Endothelial cell of umbilical vein (primary cell): Measurements from ENCODE around the gene MED15. TPM values are rescaled to one million over a fixed set of nuclear protein-coding genes. Genes with fewer than 3 reads are reported as not detected.

Experiments used
- BruUV-seq: library from RNA; stranded (reverse); fragments of 400-500 nt; replicated peaks from 2 replicates; lab custom pipeline; 2021; lab: Mats Ljungman, UMichigan
- CTCF ChIA-PET: fragments of 300-600, 350-600 bp; sonication (Branson Sonifier 250); formaldehyde crosslinking; loops from one replicate; lab custom pipeline; 2021; ENCODE audit warnings: antibody characterized with exemption, inconsistent platforms; lab: Charles Lee
- POLR2A ChIA-PET: fragments of 300-600, 350-600 bp; sonication (Branson Sonifier 250); formaldehyde crosslinking; loops from one replicate; lab custom pipeline; 2021; ENCODE audit warnings: antibody characterized with exemption, inconsistent platforms; lab: Charles Lee
- DNase-seq: peaks from one replicate; pipeline ENCODE4 v3.0.0-alpha.2; 2011; ENCODE audit warnings: low read depth, low spot score
- FAIRE-seq: peaks from 2 replicates; lab custom pipeline; 2011; peaks lifted over from hg19 to GRCh38; lab: Jason Lieb, UNC
- H2AFZ ChIP-seq: 2 replicates; pipeline ENCODE4 v1.6.0; 2012; ENCODE audit warnings: low read depth, low read length, control low read depth, inconsistent platforms
- H3K27ac ChIP-seq: 2 replicates; pipeline ENCODE4 v1.5.1; 2011; ENCODE audit warnings: low read depth, mild to moderate bottlenecking, control low read depth, low read length, moderate library complexity; ENCODE audit not compliant: insufficient read depth
- H3K27me3 ChIP-seq, 2 experiments: 2 replicates each; pipeline versions ENCODE4 v1.6.0 to v1.6.1; 2011; ENCODE audit warnings: low read length in 2 of 2, mixed read lengths in 1 of 2; ENCODE audit not compliant: control insufficient read depth in 2 of 2, insufficient read depth in 2 of 2
- H3K36me3 ChIP-seq, 2 experiments: 2 replicates in 1 of 2; 3 replicates in 1 of 2; pipeline ENCODE4 v1.5.1; 2011; ENCODE audit warnings: low read length in 2 of 2, mild to moderate bottlenecking in 1 of 2, moderate library complexity in 1 of 2; ENCODE audit not compliant: control insufficient read depth in 2 of 2, insufficient read depth in 2 of 2; ENCODE audit errors: extremely low read depth in 1 of 2
- H3K4me1 ChIP-seq: 3 replicates; pipeline ENCODE4 v1.5.1; 2011; ENCODE audit warnings: mild to moderate bottlenecking, low read length; ENCODE audit not compliant: control insufficient read depth, insufficient read depth; ENCODE audit errors: extremely low read depth
- H3K4me2 ChIP-seq: 2 replicates; pipeline ENCODE4 v1.6.1; 2011; ENCODE audit warnings: low read length, control low read depth, mixed read lengths; ENCODE audit not compliant: insufficient read depth
- H3K4me3 ChIP-seq, 3 experiments: fragments of 200-600 bp in 1 of 3; sonication (generic), shearing (Covaris generic) in 1 of 3; replicated peaks in 1 of 3; 2 replicates each; pipeline ENCODE4 v1.5.1; 2011 to 2016; ENCODE audit warnings: control low read depth in 3 of 3, low read length in 3 of 3, mild to moderate bottlenecking in 2 of 3, inconsistent platforms in 1 of 3, low read depth in 1 of 3, moderate library complexity in 1 of 3; ENCODE audit not compliant: insufficient read depth in 1 of 3
- H3K79me2 ChIP-seq: 2 replicates; pipeline ENCODE4 v1.6.0; 2012; ENCODE audit warnings: low read length, inconsistent platforms; ENCODE audit not compliant: control insufficient read depth, insufficient read depth
- H3K9ac ChIP-seq: replicated peaks from 2 replicates; pipeline ENCODE3; 2011; ENCODE audit warnings: low read length, control low read depth; ENCODE audit not compliant: insufficient read depth; ENCODE audit errors: extremely low read depth
- H3K9me1 ChIP-seq: replicated peaks from 3 replicates; pipeline ENCODE4 v1.6.0; 2011; ENCODE audit warnings: mild to moderate bottlenecking, low read length; ENCODE audit not compliant: control insufficient read depth, insufficient read depth; ENCODE audit errors: extremely low read depth
- H3K9me3 ChIP-seq: replicated peaks from 2 replicates; pipeline ENCODE4 v1.5.1; 2012; ENCODE audit warnings: low read length, inconsistent platforms; ENCODE audit not compliant: control insufficient read depth, insufficient read depth
- H4K20me1 ChIP-seq: replicated peaks from 2 replicates; pipeline ENCODE3; 2011; ENCODE audit warnings: mild to moderate bottlenecking, low read length; ENCODE audit not compliant: control insufficient read depth, insufficient read depth; ENCODE audit errors: extremely low read depth
- EZH2 ChIP-seq: IDR thresholded peaks from 2 replicates; pipeline ENCODE4 v1.6.1; 2012; ENCODE audit warnings: borderline replicate concordance, low read depth, mild to moderate bottlenecking, moderate library complexity, low read length, inconsistent platforms; ENCODE audit not compliant: severe bottlenecking
- FOS ChIP-seq: IDR thresholded peaks from 2 replicates; pipeline ENCODE4 v1.6.1; 2011; ENCODE audit warnings: mild to moderate bottlenecking, low read length, moderate library complexity, borderline replicate concordance; ENCODE audit not compliant: insufficient read depth
- GATA2 ChIP-seq: IDR thresholded peaks from 2 replicates; pipeline ENCODE4 v1.7.0; 2011; ENCODE audit warnings: low read depth, mild to moderate bottlenecking, moderate library complexity, mixed read lengths, low read length; ENCODE audit not compliant: insufficient read length, insufficient read depth
- JUN ChIP-seq: IDR thresholded peaks from 2 replicates; pipeline ENCODE4 v1.6.1; 2011; ENCODE audit warnings: borderline replicate concordance, low read depth; ENCODE audit not compliant: insufficient read length, insufficient read depth
- MAX ChIP-seq: IDR thresholded peaks from 2 replicates; pipeline ENCODE4 v1.6.1; 2011; ENCODE audit not compliant: insufficient read depth, insufficient read length
- MYC ChIP-seq: IDR thresholded peaks from one replicate; pipeline ENCODE4 v1.6.1; 2011; ENCODE audit warnings: mild to moderate bottlenecking, low read depth, low read length
- POLR2A ChIP-seq: IDR thresholded peaks from 2 replicates; pipeline ENCODE4 v1.6.1; 2012; ENCODE audit warnings: low read depth, mild to moderate bottlenecking, control low read depth, low read length
- POLR2AphosphoS5 ChIP-seq: IDR thresholded peaks from 2 replicates; pipeline ENCODE4 v1.6.1; 2012; ENCODE audit warnings: low read depth, mild to moderate bottlenecking, control low read depth, low read length, moderate library complexity; ENCODE audit not compliant: insufficient read depth
- dilution Hi-C: fragments of 300-500 bp; cut with MboI; formaldehyde crosslinking; loops from one replicate; pipeline ENCODE4 v1.15.0; 2019; ENCODE audit warnings: low sequenced_read_pairs; ENCODE audit not compliant: extremely low pct_ligation_motif_present
- intact Hi-C: fragments of 100-400 bp; cut with micrococcal nuclease; formaldehyde crosslinking; loops from one replicate; pipeline ENCODE4 v1.10.0; 2022
- polyA plus RNA-seq, 4 experiments: library from polyadenylated mRNA; depleted of rRNA in 3 of 4; stranded (reverse) in 3 of 4; unstranded in 1 of 4; fragments of >200 nt; gene quantifications; 2 replicates each; pipeline versions ENCODE4 v1.2.1 to v1.2.3, GENCODE V29; 2011 to 2012; ENCODE audit warnings: missing spikeins in 1 of 4
- total RNA-seq: library from RNA; stranded (reverse); gene quantifications from 2 replicates; pipeline ENCODE4 v1.2.3, GENCODE V29; 2021
- TF ChIP-seq, protein P1 (sequence below), 2 donors: IDR thresholded peaks; 1 replicate in 1 of 2; 2 replicates in 1 of 2; pipeline ENCODE4 v1.5.1; 2011; ENCODE audit warnings: low read length in 2 of 2, mild to moderate bottlenecking in 2 of 2, moderate library complexity in 2 of 2, control low read depth in 1 of 2, inconsistent platforms in 1 of 2, low read depth in 1 of 2; ENCODE audit not compliant: insufficient read depth in 1 of 2; ENCODE audit errors: extremely low read depth in 1 of 2

MED15 gene
- total and polyA plus RNA-seq, 2 donors (not counting 3 experiments of a cell fraction or from before 2014, with no cell fraction given), result 68.1 to 138 TPM

GRCh38 chr22:20531154-20531403, 23.7 kb downstream of the MED15 start:
- Histone ChIP-seq H3K79me2 (peaks cover 92% of the 10 kb centered on the region), H3K4me3 (no peak overlapping the region), H3K36me3 (peaks cover 4 to 6% of the 10 kb centered on the region in 2 experiments), H3K4me1 (peaks cover 45% of the 10 kb centered on the region), H3K9ac (peak overlapping the region; percentile 1), H3K9me1 (no peaks in the 10 kb centered on the region), H3K27ac (peak overlapping the region; percentile 75), H3K27me3 (no peaks in the 10 kb centered on the region), H3K9me3 (no peaks in the 10 kb centered on the region), H4K20me1 (no peaks in the 10 kb centered on the region), H3K4me2 (peak overlapping the region; percentile 16), H2AFZ (no peak overlapping the region)
- DNase-seq (no peak), FAIRE-seq (no peak)
- intact Hi-C loops (loop anchor here (1.0 kb wide), 1 partner anchor 22 kb away; no protein-coding TSS in a partner anchor), dilution Hi-C loops (no loop called here)
- ChIA-PET CTCF (interaction anchor here (0.5 to 3.8 kb wide), 6 partner anchors 13 to 113 kb away, joined by 3 to 14 read pairs (median 4); no protein-coding TSS in a partner anchor), POLR2A (interaction anchor here (0.6 to 1.2 kb wide), 2 partner anchors 22 to 23 kb away, joined by 3 to 4 read pairs; partner anchors contain the start of gene MED15)
- no TSS peak for BruUV-seq
- TF ChIP-seq MAX (no peak), POLR2AphosphoS5 (no peak), JUN (no peak), MYC (no peak), POLR2A (no peak), FOS (no peak), GATA2 (no peak), EZH2 (no peak)
- TF ChIP-seq, protein P1, sequence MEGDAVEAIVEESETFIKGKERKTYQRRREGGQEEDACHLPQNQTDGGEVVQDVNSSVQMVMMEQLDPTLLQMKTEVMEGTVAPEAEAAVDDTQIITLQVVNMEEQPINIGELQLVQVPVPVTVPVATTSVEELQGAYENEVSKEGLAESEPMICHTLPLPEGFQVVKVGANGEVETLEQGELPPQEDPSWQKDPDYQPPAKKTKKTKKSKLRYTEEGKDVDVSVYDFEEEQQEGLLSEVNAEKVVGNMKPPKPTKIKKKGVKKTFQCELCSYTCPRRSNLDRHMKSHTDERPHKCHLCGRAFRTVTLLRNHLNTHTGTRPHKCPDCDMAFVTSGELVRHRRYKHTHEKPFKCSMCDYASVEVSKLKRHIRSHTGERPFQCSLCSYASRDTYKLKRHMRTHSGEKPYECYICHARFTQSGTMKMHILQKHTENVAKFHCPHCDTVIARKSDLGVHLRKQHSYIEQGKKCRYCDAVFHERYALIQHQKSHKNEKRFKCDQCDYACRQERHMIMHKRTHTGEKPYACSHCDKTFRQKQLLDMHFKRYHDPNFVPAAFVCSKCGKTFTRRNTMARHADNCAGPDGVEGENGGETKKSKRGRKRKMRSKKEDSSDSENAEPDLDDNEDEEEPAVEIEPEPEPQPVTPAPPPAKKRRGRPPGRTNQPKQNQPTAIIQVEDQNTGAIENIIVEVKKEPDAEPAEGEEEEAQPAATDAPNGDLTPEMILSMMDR (IDR thresholded peaks at IDR 0.05; ENCODE audit: extremely low read depth in 1 of 2, insufficient read depth in 1 of 2, low read depth in 1 of 2, low read length in 2 of 2), result no peak
